Progenitor cell of endocrine pancreas (in vitro differentiated cells): ENCODE measurements around the gene HSD11B1L. TPM values are rescaled to one million over a fixed set of nuclear protein-coding genes. Genes with fewer than 3 reads are reported as not detected.
A peak's percentile ranks its signal among the peaks of the same experiment; 100 is the strongest.

Experiments used
- DNase-seq: peaks from one replicate; pipeline ENCODE4 v3.0.0; 2021; ENCODE audit warnings: low spot score; ENCODE audit not compliant: unreplicated experiment
- H3K27ac Mint-ChIP-seq: 2 replicates; pipeline ENCODE4 v1.8.0; 2021; ENCODE audit warnings: mild to moderate bottlenecking, moderate library complexity, mixed read lengths
- H3K27me3 Mint-ChIP-seq: 2 replicates; pipeline ENCODE4 v1.8.0; 2021; ENCODE audit warnings: mixed read lengths
- H3K36me3 Mint-ChIP-seq: 2 replicates; pipeline ENCODE4 v1.8.0; 2022; ENCODE audit warnings: mixed read lengths; ENCODE audit not compliant: insufficient read depth
- H3K4me1 Mint-ChIP-seq: 2 replicates; pipeline ENCODE4 v1.8.0; 2021; ENCODE audit warnings: low read depth, mixed read lengths
- H3K4me3 Mint-ChIP-seq: 2 replicates; pipeline ENCODE4 v1.8.0; 2021; ENCODE audit warnings: low read depth, mild to moderate bottlenecking, moderate library complexity, mixed read lengths
- H3K9me3 Mint-ChIP-seq: 2 replicates; pipeline ENCODE4 v1.8.0; 2021; ENCODE audit warnings: low read depth, mixed read lengths
- CTCF ChIP-seq: fragments of 200-600 bp; sonication (generic); IDR thresholded peaks from one replicate; pipeline ENCODE4 v1.5.0; 2021; ENCODE audit warnings: antibody characterized with exemption, mild to moderate bottlenecking; ENCODE audit not compliant: unreplicated experiment
- long read RNA-seq: library from polyadenylated mRNA; unstranded; transcript quantifications from one replicate; pipeline ENCODE4 v2.0.0, GENCODE V29; 2020
- total RNA-seq: library from RNA; stranded (reverse); gene quantifications from 2 replicates; pipeline ENCODE4 v1.2.1, GENCODE V29; 2021

HSD11B1L gene
- total RNA-seq, result 20.1 and 21.1 TPM in 2 replicates
- long read RNA-seq, partial matches to known transcripts, result 0 of 4 reads
- long read RNA-seq, other reads (novel, unspliced or antisense), result 0 of 4 reads

GRCh38 chr19:5680437-5681368, at the start of gene HSD11B1L, which contains the start of gene MICOS13:
Gene HSD11B1L (plus strand): TSS chr19:5681027. CDS start chr19:5684833, 3,806 bp downstream.
Gene MICOS13 (minus strand): TSS chr19:5680516. CDS start chr19:5680486, 30 bp downstream.
- no peak for TF ChIP-seq CTCF
- Mint-ChIP-seq H3K27me3 (no peaks in the 10 kb centered on the region), H3K36me3 (no peaks in the 10 kb centered on the region), H3K9me3 (no peaks in the 10 kb centered on the region), H3K27ac (peak within 1 kb of the TSS; percentile 97), H3K4me3 (peak within 1 kb of the TSS; percentile 98), H3K4me1 (peaks cover 22% of the 10 kb centered on the region)
- DNase-seq, result peak; percentile 95

GRCh38 chr19:5631567-5632240, 49.1 kb upstream of the HSD11B1L start:
- no peak for TF ChIP-seq CTCF

GRCh38 chr19:5632241-5632612, 48.6 kb upstream of the HSD11B1L start:
- H3K4me3 Mint-ChIP-seq, result no peak overlapping the region
- no peak for DNase-seq
- H3K4me1 Mint-ChIP-seq, result peaks cover 11% of the 10 kb centered on the region
- no peaks in the 10 kb centered on the region for H3K9me3 Mint-ChIP-seq
- no peaks in the 10 kb centered on the region for H3K27me3 Mint-ChIP-seq
- H3K27ac Mint-ChIP-seq, result peak overlapping the region; percentile 14
- H3K36me3 Mint-ChIP-seq, result peaks cover 21% of the 10 kb centered on the region
- no peak for TF ChIP-seq CTCF

More at GRCh38 chr19:5631567-5632240, 49.1 kb upstream of the HSD11B1L start:
- Mint-ChIP-seq H3K36me3 (peaks cover 21% of the 10 kb centered on the region), H3K4me3 (no peak overlapping the region), H3K27me3 (no peaks in the 10 kb centered on the region), H3K4me1 (peaks cover 11% of the 10 kb centered on the region), H3K9me3 (no peaks in the 10 kb centered on the region), H3K27ac (no peak overlapping the region)
- DNase-seq, result no peak

GRCh38 chr19:5632657-5633056, 48.2 kb upstream of the HSD11B1L start:
- no peaks in the 10 kb centered on the region for H3K27me3 Mint-ChIP-seq
- no peak for TF ChIP-seq CTCF
- no peaks in the 10 kb centered on the region for H3K9me3 Mint-ChIP-seq
- no peak for DNase-seq
- peaks cover 8% of the 10 kb centered on the region for H3K4me1 Mint-ChIP-seq
- no peak overlapping the region for H3K4me3 Mint-ChIP-seq
- no peak overlapping the region for H3K27ac Mint-ChIP-seq
- peaks cover 17% of the 10 kb centered on the region for H3K36me3 Mint-ChIP-seq

GRCh38 chr19:5635427-5635826, 45.4 kb upstream of the HSD11B1L start:
- TF ChIP-seq CTCF, result no peak
- Mint-ChIP-seq H3K27ac (peak overlapping the region; percentile 4), H3K4me3 (no peak overlapping the region), H3K4me1 (peaks cover 5% of the 10 kb centered on the region), H3K27me3 (no peaks in the 10 kb centered on the region), H3K36me3 (peaks cover 9% of the 10 kb centered on the region), H3K9me3 (no peaks in the 10 kb centered on the region)
- no peak for DNase-seq
